ENCODE data around the gene ALOXE3. TPM values are rescaled to one million over a fixed set of nuclear protein-coding genes. Genes with fewer than 3 reads are reported as not detected.

ALOXE3 gene
- polyA plus RNA-seq, 3 donors from 2014 or later, result not detected

- no peaks in the 10 kb centered on the region for H3K9me3 Mint-ChIP-seq
- peaks cover 7 to 24% (median 16%) of the 10 kb centered on the region in 3 donors for H3K27me3 Mint-ChIP-seq (ENCODE audit: low read depth in 3 of 3)
- peak; percentile 70 to 73 (median 72) for DNase-seq
- peak overlapping the region; percentile 29 to 72 (median 52) for H3K4me3 Mint-ChIP-seq
- H3K4me1 Mint-ChIP-seq, result peaks cover 31 to 40% of the 10 kb centered on the region in 2 donors
- no peaks in the 10 kb centered on the region for H3K36me3 Mint-ChIP-seq
- no peak overlapping the region for H3K27ac Mint-ChIP-seq
These were observed 60.6 kb downstream of the ALOXE3 start for GRCh38 chr17:8057691-8058114.

DNA sequence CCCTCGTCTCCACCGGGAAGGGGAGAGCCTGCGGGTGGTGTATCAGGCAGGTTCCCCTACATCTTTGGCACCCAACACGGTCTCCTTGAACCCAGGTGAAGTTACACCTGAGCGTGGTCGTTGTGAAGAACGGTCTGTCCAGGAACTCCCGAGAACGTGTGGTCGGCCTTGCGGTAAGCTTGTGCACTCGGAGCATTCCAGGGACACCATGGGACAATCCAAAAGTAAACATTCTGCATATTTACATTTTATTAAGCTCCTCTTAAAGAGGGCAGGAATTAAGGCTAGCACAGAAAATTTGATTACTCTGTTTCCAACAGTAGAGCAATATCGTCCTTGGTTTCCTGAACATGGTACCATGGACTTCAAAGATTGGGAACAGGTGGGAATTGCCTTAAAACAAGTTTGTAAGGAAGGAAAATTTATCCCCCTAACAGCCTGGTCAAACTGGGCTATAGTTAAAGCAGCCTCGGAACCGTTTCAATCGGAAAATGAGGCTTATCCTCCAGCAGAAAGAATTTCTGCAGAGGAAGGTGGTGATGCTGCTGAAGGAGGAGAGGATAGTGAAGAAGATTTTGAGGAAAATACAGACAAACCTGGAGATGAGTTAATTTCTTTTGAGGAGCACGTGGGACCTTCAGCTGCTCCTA lies 61.2 kb downstream of the ALOXE3 start:
- H3K27me3 Mint-ChIP-seq (ENCODE audit: low read depth in 3 of 3), result peaks cover 7 to 20% (median 16%) of the 10 kb centered on the region in 3 donors
- H3K27ac Mint-ChIP-seq, result peak overlapping the region in 4 of 6 donors; percentile 65 to 87 (median 82)
- H3K9me3 Mint-ChIP-seq, result no peaks in the 10 kb centered on the region
- no peak for DNase-seq
- H3K4me1 Mint-ChIP-seq, result peaks cover 31 to 40% of the 10 kb centered on the region in 2 donors
- H3K36me3 Mint-ChIP-seq, result no peaks in the 10 kb centered on the region
- peak overlapping the region; percentile 50 to 75 (median 70) for H3K4me3 Mint-ChIP-seq

DNA sequence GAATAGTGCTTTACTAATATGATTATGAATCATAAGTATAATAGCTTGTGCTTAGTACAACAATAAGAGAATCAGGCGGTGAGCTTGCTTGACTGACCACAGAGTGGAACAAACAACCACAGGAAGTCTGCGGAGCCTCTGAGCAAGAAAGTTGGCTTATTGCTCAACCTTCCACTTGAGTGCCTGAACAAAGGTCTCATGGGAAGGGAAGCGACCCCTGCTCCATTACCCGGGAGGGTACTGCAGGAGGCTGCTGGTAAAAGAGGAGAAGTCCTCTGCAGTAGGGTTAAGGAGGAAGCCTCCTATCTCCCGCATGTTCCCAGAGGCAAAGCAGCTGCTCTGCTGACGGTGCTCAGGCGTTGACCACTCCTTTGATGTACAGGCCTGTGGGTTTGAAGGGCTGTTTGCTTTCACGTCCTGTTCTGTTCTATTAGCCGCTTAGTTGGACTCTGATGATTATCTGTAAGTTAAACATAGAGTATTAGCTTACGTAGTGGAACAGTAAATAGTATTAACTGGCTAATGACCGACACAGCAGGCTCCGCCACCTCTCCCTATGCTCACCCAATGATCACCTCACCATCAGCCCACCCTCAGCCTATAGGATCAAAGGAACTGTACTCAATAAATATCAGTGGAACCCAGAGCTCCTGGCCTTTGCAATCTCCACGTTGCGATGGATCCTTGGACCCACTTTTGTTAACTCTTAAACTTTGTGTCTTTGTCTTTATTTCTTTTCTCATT lies 61.9 kb downstream of the ALOXE3 start:
- peak; percentile 67 to 76 (median 70) for DNase-seq
- peaks cover 31 to 40% of the 10 kb centered on the region in 2 donors for H3K4me1 Mint-ChIP-seq
- H3K9me3 Mint-ChIP-seq, result no peaks in the 10 kb centered on the region
- H3K36me3 Mint-ChIP-seq, result no peaks in the 10 kb centered on the region
- peaks cover 3 to 18% (median 17%) of the 10 kb centered on the region in 3 donors for H3K27me3 Mint-ChIP-seq (ENCODE audit: low read depth in 3 of 3)
- H3K27ac Mint-ChIP-seq, result peak overlapping the region; percentile 77 to 91 (median 87)
- peak overlapping the region; percentile 70 to 75 (median 72) for H3K4me3 Mint-ChIP-seq

GRCh38 chr17:8055851-8056231 lies 62.5 kb downstream of the ALOXE3 start:
- Mint-ChIP-seq H3K9me3 (no peaks in the 10 kb centered on the region), H3K27me3 (ENCODE audit: low read depth in 3 of 3) (peaks cover 3 to 18% (median 13%) of the 10 kb centered on the region in 3 donors), H3K4me1 (peaks cover 31 to 40% of the 10 kb centered on the region in 2 donors), H3K4me3 (peak overlapping the region; percentile 70 to 75 (median 72)), H3K27ac (peak overlapping the region; percentile 77 to 91 (median 87)), H3K36me3 (no peaks in the 10 kb centered on the region)
- no peak for DNase-seq

DNA sequence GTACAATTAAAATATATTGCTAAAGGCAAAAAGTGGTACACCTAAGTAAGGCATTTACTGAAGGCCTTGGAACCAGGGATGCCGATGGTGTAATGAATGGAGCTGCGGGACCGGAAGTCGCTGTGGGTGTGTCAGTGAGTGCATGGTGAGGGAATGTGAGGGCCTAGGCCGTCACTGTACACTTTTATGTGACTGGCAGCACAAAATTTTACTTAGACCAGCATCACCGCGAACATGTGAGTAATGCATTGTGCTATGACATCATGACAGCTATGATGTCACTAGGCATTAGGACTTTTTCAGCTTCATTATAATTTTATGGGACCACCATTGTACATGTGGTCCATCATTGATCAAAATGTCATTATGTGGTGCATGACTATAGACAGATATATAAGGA lies 64.7 kb downstream of the ALOXE3 start:
- no peaks in the 10 kb centered on the region for H3K36me3 Mint-ChIP-seq
- H3K4me3 Mint-ChIP-seq, result no peak overlapping the region
- H3K27ac Mint-ChIP-seq, result no peak overlapping the region
- peaks cover 31 to 40% of the 10 kb centered on the region in 2 donors for H3K4me1 Mint-ChIP-seq
- no peak for DNase-seq
- no peaks in the 10 kb centered on the region for H3K9me3 Mint-ChIP-seq
- H3K27me3 Mint-ChIP-seq (ENCODE audit: low read depth in 3 of 3), result peaks cover 0 to 5% (median 4%) of the 10 kb centered on the region in 3 donors

DNA sequence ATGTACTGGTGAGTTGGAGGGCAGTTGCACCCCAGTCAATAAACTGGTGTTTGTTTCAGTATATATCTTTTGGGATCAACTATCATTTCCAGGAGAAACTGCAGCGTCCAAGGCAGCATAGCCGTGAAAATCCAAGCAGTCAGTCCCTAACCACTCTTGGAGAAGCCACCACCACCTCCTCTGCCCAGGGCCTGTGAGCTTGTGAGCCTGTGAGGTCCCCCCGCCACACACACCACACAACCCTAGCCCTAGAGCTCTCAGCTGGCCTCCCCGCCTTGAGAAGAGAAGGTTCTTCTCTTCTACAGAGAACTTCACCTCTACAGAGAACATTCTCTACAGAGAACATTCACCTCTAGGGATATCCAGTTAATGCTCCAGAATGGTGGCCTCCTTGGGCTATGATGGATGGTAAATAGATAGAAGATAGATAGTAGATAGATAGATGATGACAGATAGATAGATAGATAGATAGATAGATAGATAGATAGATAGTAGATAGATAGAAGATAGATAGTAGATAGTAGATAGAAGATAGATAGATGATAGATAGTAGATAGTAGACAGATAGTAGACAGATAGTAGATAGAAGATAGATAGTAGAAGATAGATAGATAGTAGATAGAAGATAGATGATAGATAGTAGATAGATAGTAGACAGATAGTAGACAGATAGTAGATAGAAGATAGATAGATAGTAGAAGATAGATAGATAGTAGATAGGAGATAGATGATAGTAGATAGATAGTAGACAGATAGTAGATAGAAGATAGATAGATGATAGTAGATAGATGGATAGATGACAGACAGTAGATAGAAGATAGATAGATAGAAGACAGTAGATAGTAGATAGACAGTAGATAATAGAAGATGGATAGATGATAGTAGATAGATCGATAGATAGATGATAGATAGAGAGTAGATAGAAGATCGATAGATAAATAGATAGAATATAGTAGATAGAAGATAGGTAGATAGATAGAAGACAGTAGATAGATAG lies 65.8 kb downstream of the ALOXE3 start:
- H3K27ac Mint-ChIP-seq, result no peak overlapping the region
- DNase-seq, result no peak
- no peaks in the 10 kb centered on the region for H3K9me3 Mint-ChIP-seq
- H3K27me3 Mint-ChIP-seq (ENCODE audit: low read depth in 3 of 3), result peaks cover 0 to 5% (median under 1%) of the 10 kb centered on the region in 3 donors
- no peaks in the 10 kb centered on the region for H3K36me3 Mint-ChIP-seq
- peaks cover 30 to 36% of the 10 kb centered on the region in 2 donors for H3K4me1 Mint-ChIP-seq
- no peak overlapping the region for H3K4me3 Mint-ChIP-seq

GRCh38 chr17:8051831-8052230 lies 66.5 kb downstream of the ALOXE3 start:
- Mint-ChIP-seq H3K4me1 (peaks cover 23 to 29% of the 10 kb centered on the region in 2 donors), H3K36me3 (no peaks in the 10 kb centered on the region), H3K4me3 (no peak overlapping the region), H3K9me3 (no peaks in the 10 kb centered on the region), H3K27me3 (ENCODE audit: low read depth in 3 of 3) (peaks cover 0 to 5% (median 0%) of the 10 kb centered on the region in 3 donors), H3K27ac (no peak overlapping the region)
- no peak for DNase-seq

DNA sequence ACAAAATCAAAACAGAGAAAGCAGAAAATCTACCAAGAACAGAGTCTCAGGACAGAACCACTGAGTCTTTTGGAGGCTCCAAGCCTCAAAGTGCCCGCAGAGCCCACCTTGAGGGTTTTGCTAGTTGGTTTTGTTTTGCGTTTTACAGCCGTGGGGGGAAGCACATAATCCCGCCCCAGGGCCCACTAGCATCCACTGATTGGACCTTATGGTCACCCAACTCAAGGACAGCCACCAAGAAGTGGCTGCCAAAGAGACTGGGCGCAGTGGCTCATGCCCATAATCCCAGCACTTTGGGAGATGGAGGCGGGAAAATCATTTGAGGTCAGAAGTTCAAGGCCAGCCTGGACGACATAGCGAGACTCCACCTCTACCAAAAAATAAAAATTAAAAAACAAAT lies 69.6 kb downstream of the ALOXE3 start:
- H3K9me3 Mint-ChIP-seq, result no peaks in the 10 kb centered on the region
- peaks cover 3 to 4% (median 3%) of the 10 kb centered on the region in 3 donors for H3K27me3 Mint-ChIP-seq (ENCODE audit: low read depth in 3 of 3)
- no peak for DNase-seq
- no peak overlapping the region for H3K4me3 Mint-ChIP-seq
- no peaks in the 10 kb centered on the region for H3K36me3 Mint-ChIP-seq
- H3K27ac Mint-ChIP-seq, result peak overlapping the region in 1 of 6 donors; percentile 49
- H3K4me1 Mint-ChIP-seq, result peaks cover under 1 to 2% of the 10 kb centered on the region in 2 donors

DNA sequence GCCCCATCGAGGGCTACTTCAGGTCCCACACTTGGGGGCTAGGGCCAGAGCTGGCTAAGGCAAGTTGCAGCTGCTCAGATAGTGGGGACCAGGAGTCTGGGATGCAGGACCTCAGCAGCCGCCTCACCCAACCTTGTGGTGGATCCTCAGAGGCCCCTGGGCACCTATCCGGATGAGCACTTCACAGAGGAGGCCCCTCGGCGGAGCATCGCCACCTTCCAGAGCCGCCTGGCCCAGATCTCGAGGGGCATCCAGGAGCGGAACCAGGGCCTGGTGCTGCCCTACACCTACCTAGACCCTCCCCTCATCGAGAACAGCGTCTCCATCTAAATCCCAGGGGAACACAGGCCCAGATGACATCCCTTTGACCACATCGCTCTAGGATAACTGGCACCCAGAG lies 70.1 kb downstream of the ALOXE3 start:
- H3K36me3 Mint-ChIP-seq, result no peaks in the 10 kb centered on the region
- no peak for DNase-seq
- no peaks in the 10 kb centered on the region for H3K4me1 Mint-ChIP-seq
- H3K27me3 Mint-ChIP-seq (ENCODE audit: low read depth in 3 of 3), result peaks cover 3 to 4% (median 3%) of the 10 kb centered on the region in 3 donors
- no peak overlapping the region for H3K4me3 Mint-ChIP-seq
- no peaks in the 10 kb centered on the region for H3K9me3 Mint-ChIP-seq
- no peak overlapping the region for H3K27ac Mint-ChIP-seq

- no peak overlapping the region for H3K27ac Mint-ChIP-seq
- peaks cover 3 to 4% (median 3%) of the 10 kb centered on the region in 3 donors for H3K27me3 Mint-ChIP-seq (ENCODE audit: low read depth in 3 of 3)
- no peaks in the 10 kb centered on the region for H3K36me3 Mint-ChIP-seq
- no peaks in the 10 kb centered on the region for H3K9me3 Mint-ChIP-seq
- DNase-seq, result no peak
- no peak overlapping the region for H3K4me3 Mint-ChIP-seq
- H3K4me1 Mint-ChIP-seq, result no peaks in the 10 kb centered on the region
These were observed 70.6 kb downstream of the ALOXE3 start for GRCh38 chr17:8047769-8048110.

DNA sequence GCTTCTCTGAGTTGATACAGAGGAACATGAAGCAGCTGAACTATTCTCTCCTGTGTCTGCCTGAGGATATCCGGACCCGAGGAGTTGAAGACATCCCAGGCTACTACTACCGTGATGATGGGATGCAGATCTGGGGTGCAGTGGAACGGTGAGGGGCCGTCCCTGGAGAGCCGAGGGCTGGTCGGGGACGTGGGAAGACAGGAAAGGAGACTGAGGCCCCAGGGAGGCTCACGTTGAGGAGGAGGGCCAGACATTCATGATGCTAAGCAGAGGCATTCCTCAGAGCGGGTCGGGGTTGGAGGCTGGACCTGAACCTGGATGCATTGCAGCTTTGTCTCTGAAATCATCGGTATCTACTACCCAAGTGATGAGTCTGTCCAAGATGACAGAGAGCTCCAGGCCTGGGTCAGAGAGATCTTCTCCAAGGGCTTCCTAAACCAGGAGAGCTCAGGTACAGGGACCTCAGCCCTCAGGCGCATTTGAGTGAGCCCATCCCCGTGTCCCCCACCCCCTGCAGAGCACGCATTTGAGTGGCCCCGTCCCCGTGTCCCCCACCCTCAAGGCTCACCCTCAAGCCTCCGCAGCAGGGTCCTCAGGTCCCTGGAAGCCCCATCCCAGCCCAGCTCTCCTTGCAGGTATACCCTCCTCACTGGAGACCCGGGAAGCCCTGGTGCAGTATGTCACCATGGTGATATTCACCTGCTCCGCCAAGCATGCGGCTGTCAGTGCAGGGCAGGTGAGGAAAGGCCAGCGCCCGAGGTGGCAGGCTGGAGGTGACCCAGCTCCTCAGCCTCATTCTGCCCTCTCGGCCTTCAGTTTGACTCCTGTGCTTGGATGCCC lies 71.2 kb downstream of the ALOXE3 start:
- Mint-ChIP-seq H3K4me3 (no peak overlapping the region), H3K4me1 (no peaks in the 10 kb centered on the region)
- DNase-seq, result no peak

DNA sequence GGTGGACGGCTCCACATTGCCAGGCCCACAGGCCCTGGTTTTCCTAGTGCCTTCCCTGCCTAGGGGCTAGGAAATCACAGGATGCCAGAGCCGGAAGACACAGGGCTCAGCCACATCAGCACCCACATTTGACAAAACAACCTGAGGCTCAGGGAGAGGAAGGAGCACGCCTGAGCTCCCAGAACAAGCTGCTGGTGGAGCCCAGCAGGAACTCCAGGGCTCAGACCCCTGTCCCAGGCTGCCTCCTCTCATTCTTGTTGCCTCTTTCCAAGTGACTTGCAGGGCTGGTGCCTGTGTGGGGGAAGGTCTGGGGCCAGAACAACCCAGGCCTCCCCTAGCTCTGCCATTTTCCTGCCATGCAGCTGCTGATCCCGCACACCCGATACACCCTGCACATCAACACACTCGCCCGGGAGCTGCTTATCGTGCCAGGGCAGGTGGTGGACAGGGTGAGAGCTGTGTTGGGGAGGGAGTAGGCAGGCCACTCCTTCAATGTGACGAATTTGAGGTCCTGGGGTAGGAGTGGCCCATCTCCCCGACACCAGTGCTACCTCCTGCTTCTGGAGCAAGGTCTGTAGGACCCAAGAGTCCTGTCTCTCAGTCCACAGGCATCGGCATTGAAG lies 71.9 kb downstream of the ALOXE3 start:
- H3K9me3 Mint-ChIP-seq, result no peaks in the 10 kb centered on the region
- no peaks in the 10 kb centered on the region for H3K36me3 Mint-ChIP-seq
- H3K27ac Mint-ChIP-seq, result peak overlapping the region in 1 of 6 donors; percentile 16
- no peak for DNase-seq
- H3K4me3 Mint-ChIP-seq, result no peak overlapping the region
- H3K27me3 Mint-ChIP-seq (ENCODE audit: low read depth in 3 of 3), result peaks cover 0 to 4% (median 3%) of the 10 kb centered on the region in 3 donors
- H3K4me1 Mint-ChIP-seq, result peaks cover 0 to 3% of the 10 kb centered on the region in 2 donors

More for the DNA sequence above, 71.2 kb downstream of the ALOXE3 start:
- Mint-ChIP-seq H3K9me3 (no peaks in the 10 kb centered on the region), H3K27ac (peak overlapping the region in 1 of 6 donors; percentile 16), H3K27me3 (ENCODE audit: low read depth in 3 of 3) (peaks cover 3 to 4% (median 3%) of the 10 kb centered on the region in 3 donors), H3K36me3 (no peaks in the 10 kb centered on the region)

Measured in immature natural killer cell (primary cell).